ENCODE data around the gene EFNA2. TPM values are rescaled to one million over a fixed set of nuclear protein-coding genes. Genes with fewer than 3 reads are reported as not detected.

Gene EFNA2
- total RNA-seq, 1 experiment from 2014 or later: 14.3 TPM

DNA sequence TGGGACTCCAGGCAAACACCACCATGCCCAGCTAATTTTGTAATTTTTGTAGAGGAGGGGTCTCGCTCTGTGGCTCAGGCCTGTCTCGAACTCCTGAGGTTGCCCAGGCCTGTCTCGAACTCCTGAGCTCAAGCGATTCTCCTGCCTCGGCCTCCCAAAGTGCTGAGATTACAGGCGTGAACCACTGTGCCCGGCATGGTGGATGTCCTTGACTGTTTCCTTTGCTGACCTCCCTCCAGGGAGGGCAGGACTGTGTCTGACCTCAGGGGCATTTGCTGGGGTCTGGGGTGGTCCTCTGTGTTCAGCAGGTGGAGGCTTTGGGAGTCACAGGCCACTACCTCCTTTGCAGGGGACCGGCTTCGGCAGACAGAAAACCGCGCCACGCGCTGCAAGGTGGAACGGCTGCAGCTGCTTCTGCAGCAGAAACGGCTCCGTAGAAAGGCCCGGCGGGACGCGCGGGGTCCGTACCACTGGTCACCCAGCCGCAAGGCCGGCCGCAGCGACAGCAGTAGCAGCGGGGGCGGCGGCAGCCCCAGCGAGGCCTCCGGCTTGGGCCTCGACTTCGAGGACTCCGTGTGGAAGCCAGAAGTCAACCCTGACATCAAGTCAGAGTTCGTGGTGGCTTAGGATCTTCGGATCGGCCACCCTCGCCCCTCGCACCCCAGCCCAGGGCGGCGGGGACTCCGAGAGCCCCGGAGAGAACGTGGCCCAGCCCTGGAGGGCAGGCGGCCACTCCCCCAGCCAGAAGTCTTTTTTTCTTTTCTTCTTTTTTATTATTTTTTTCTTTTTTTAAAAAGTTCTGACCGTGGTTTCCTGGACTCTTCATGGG, 28.8 kb upstream of the EFNA2 start:
- H2BK20ac ChIP-seq (ENCODE audit: low read depth, low read length, poor library complexity, severe bottlenecking): no peak overlapping the region
- H4K91ac ChIP-seq (ENCODE audit: insufficient read length, low read depth, low read length): no peak overlapping the region
- Mint-ChIP-seq H3K27ac (peak overlapping the region in 1 of 3 experiments; percentile 93; a peak in 2 of 7 replicates), H3K36me3 (ENCODE audit: insufficient read depth in 1 of 3, low read depth in 3 of 3) (peaks cover 20 to 58% (median 47%) of the 10 kb centered on the region in 3 experiments), H3K4me3 (peak overlapping the region in 1 of 2 experiments; percentile 56; a peak in 1 of 5 replicates), H3K4me1 (peaks cover 32 to 47% of the 10 kb centered on the region in 2 experiments), H3K27me3 (ENCODE audit: low read depth) (no peaks in the 10 kb centered on the region; the same call in 1 of the 2 replicates), H3K9me3 (no peaks in the 10 kb centered on the region; a peak in 2 of 5 replicates)
- H3K79me2 ChIP-seq (ENCODE audit: insufficient read depth, low read length): peaks cover 2% of the 10 kb centered on the region; the same call in 1 of the 2 replicates
- H3T11ph ChIP-seq (ENCODE audit: low read length): no peak overlapping the region
- H3K27ac ChIP-seq (ENCODE audit: insufficient read length, low read depth, low read length): no peak overlapping the region
- peaks cover 18% of the 10 kb centered on the region for H3K23me2 ChIP-seq (ENCODE audit: insufficient read length, low read depth, low read length, poor library complexity, severe bottlenecking)
- H2BK120ac ChIP-seq (ENCODE audit: low read depth, low read length, poor library complexity, severe bottlenecking): no peak overlapping the region
- H4K8ac ChIP-seq (replicated peaks; ENCODE audit: insufficient read length, low read depth, low read length): no peak overlapping the region
- no peak overlapping the region for H4K5ac ChIP-seq (ENCODE audit: insufficient read length, low read depth, low read length)
- H3K18ac ChIP-seq (ENCODE audit: insufficient read length, low read depth, low read length): no peak overlapping the region
- H2BK12ac ChIP-seq (ENCODE audit: insufficient read length, low read depth, low read length): no peak overlapping the region
- no peaks in the 10 kb centered on the region; the same call in 1 of the 2 replicates for H3K4me1 ChIP-seq (ENCODE audit: insufficient read depth, low read length)
- no peak overlapping the region for H2BK5ac ChIP-seq (ENCODE audit: insufficient read length, low read length)
- no peak overlapping the region for H2AFZ ChIP-seq (ENCODE audit: low read length)
- no peak overlapping the region for H3K23ac ChIP-seq (ENCODE audit: insufficient read length, low read depth, low read length)
- WGBS (ENCODE audit: extremely low coverage, insufficient read length, low lambda C conversion rate): no CpG with 5 or more reads among the region's 46 CpGs
- H3K79me1 ChIP-seq (ENCODE audit: insufficient read depth, low read depth, low read length, poor library complexity, severe bottlenecking): no peaks in the 10 kb centered on the region
- no peak for DNase-seq
- H2AK5ac ChIP-seq (ENCODE audit: insufficient read length, low read length): no peak overlapping the region
- H3K4ac ChIP-seq (ENCODE audit: low read depth, low read length): no peak overlapping the region
- no peak for TF ChIP-seq CTCF (conservative IDR thresholded peaks at IDR 0.05)
- no peaks in the 10 kb centered on the region for H4K20me1 ChIP-seq (ENCODE audit: control insufficient read depth, insufficient read depth, insufficient read length)
- H3K4me2 ChIP-seq (ENCODE audit: insufficient read depth, insufficient read length, low read length): no peak overlapping the region
- H3K27me3 ChIP-seq (ENCODE audit: insufficient read depth, low read length): no peaks in the 10 kb centered on the region
- H2BK15ac ChIP-seq (ENCODE audit: low read depth, low read length): no peak overlapping the region
- H3K9ac ChIP-seq (ENCODE audit: extremely low read depth, insufficient read length, low read length): no peak overlapping the region
- no peak overlapping the region; the same call in 1 of the 2 replicates for H3K14ac ChIP-seq (ENCODE audit: insufficient read depth, low read length)
- H3K9me3 ChIP-seq (ENCODE audit: control insufficient read depth, low read depth, low read length): no peaks in the 10 kb centered on the region
- no peak overlapping the region for H3K56ac ChIP-seq (ENCODE audit: insufficient read length, low read depth, low read length)
